Neural cell (in vitro differentiated cells): ENCODE measurements around the gene EBF3. TPM values are rescaled to one million over a fixed set of nuclear protein-coding genes. Genes with fewer than 3 reads are reported as not detected.

Experiments
- H2AFZ ChIP-seq: fragments of 200-600, 300-800 bp; sonication (generic), shearing (Covaris generic); 2 replicates; pipeline ENCODE4 v1.6.0; 2014; ENCODE audit warnings: low read depth, mild to moderate bottlenecking, antibody characterized with exemption, low read length, moderate library complexity
- H3F3A ChIP-seq: fragments of 200-600 bp; shearing (Covaris generic); 2 replicates; pipeline ENCODE4 v1.6.1; 2016; ENCODE audit warnings: mild to moderate bottlenecking, moderate library complexity, mixed read lengths, antibody characterized with exemption, low read length; ENCODE audit not compliant: insufficient read depth, poor library complexity, severe bottlenecking
- H3K27ac ChIP-seq: fragments of 200-600, 300-800 bp; sonication (generic), shearing (Covaris generic); 2 replicates; pipeline ENCODE4 v1.5.1; 2014; ENCODE audit warnings: mild to moderate bottlenecking, low read length, moderate library complexity
- H3K27me3 ChIP-seq: fragments of 300-800, 200-600 bp; sonication (generic), shearing (Covaris generic); 2 replicates; pipeline ENCODE4 v1.6.0; 2014; ENCODE audit warnings: mild to moderate bottlenecking, low read depth, low read length, moderate library complexity; ENCODE audit not compliant: insufficient read depth
- H3K36me3 ChIP-seq: fragments of 300-800, 200-600 bp; sonication (generic), shearing (Covaris generic); 2 replicates; pipeline ENCODE4 v1.5.1; 2014; ENCODE audit warnings: mild to moderate bottlenecking, antibody characterized with exemption, low read length, moderate library complexity; ENCODE audit not compliant: insufficient read depth
- H3K4me2 ChIP-seq: fragments of 300-800, 200-600 bp; sonication (generic), shearing (Covaris generic); 2 replicates; pipeline ENCODE4 v1.6.0; 2014; ENCODE audit warnings: mild to moderate bottlenecking, low read length
- H3K4me3 ChIP-seq: fragments of 300-800, 200-600 bp; sonication (generic), shearing (Covaris generic); 2 replicates; pipeline ENCODE4 v1.5.1; 2014; ENCODE audit warnings: mild to moderate bottlenecking, low read length, moderate library complexity
- H3K79me2 ChIP-seq: fragments of 200-600 bp; shearing (Covaris generic); replicated peaks from 2 replicates; pipeline ENCODE4 v1.6.0; 2014; ENCODE audit warnings: mild to moderate bottlenecking, low read length, moderate library complexity; ENCODE audit not compliant: insufficient read depth
- H3K9ac ChIP-seq: fragments of 300-800, 200-600 bp; sonication (generic), shearing (Covaris generic); 2 replicates; pipeline ENCODE4 v1.6.1; 2016; ENCODE audit warnings: mild to moderate bottlenecking, low read length, mixed read lengths
- H3K9me2 ChIP-seq: fragments of 200-600 bp; shearing (Covaris generic); 2 replicates; pipeline ENCODE4 v1.6.1; 2016; ENCODE audit warnings: mild to moderate bottlenecking, low read length, mixed read lengths; ENCODE audit not compliant: insufficient read depth
- H3K9me3 ChIP-seq: fragments of 200-600, 300-800 bp; sonication (generic), shearing (Covaris generic); 2 replicates; pipeline ENCODE4 v1.6.1; 2016; ENCODE audit warnings: mild to moderate bottlenecking, mixed run types, low read length, moderate library complexity, mixed read lengths
- H4K20me1 ChIP-seq: fragments of 200-600 bp; shearing (Covaris generic); 2 replicates; pipeline ENCODE4 v1.6.1; 2016; ENCODE audit warnings: mild to moderate bottlenecking, mixed run types; ENCODE audit not compliant: insufficient read depth
- EP300 ChIP-seq: fragments of 450-650 bp; conservative IDR thresholded peaks from 2 replicates; pipeline ENCODE4 v1.6.1; 2014; ENCODE audit warnings: antibody characterized with exemption, mild to moderate bottlenecking, moderate library complexity; ENCODE audit not compliant: poor library complexity, severe bottlenecking
- EZH2 ChIP-seq: fragments of 200-600, 300-800 bp; shearing (Covaris generic), sonication (generic); IDR thresholded peaks from 2 replicates; pipeline ENCODE4 v1.6.1; 2014; ENCODE audit warnings: antibody characterized with exemption, low read length, borderline replicate concordance, mild to moderate bottlenecking; ENCODE audit not compliant: insufficient read depth, poor library complexity, severe bottlenecking
- MXI1 ChIP-seq: fragments of 450-650 bp; conservative IDR thresholded peaks from 2 replicates; pipeline ENCODE4 v1.6.1; 2014; ENCODE audit warnings: antibody characterized with exemption, mild to moderate bottlenecking; ENCODE audit not compliant: poor library complexity, severe bottlenecking
- POLR2AphosphoS5 ChIP-seq: IDR thresholded peaks from 2 replicates; pipeline ENCODE4 v1.6.1; 2012
- RAD21 ChIP-seq: fragments of 450-650 bp; conservative IDR thresholded peaks from 2 replicates; pipeline ENCODE4 v1.6.1; 2014; ENCODE audit warnings: antibody characterized with exemption, mild to moderate bottlenecking, moderate library complexity
- REST ChIP-seq: IDR thresholded peaks from 2 replicates; pipeline ENCODE4 v1.6.1; 2012; ENCODE audit warnings: borderline replicate concordance
- SMC3 ChIP-seq: fragments of 450-650 bp; conservative IDR thresholded peaks from 2 replicates; pipeline ENCODE4 v1.6.1; 2014; ENCODE audit warnings: antibody characterized with exemption, mild to moderate bottlenecking, moderate library complexity; ENCODE audit not compliant: poor library complexity
- TAF1 ChIP-seq: IDR thresholded peaks from 2 replicates; pipeline ENCODE4 v1.6.1; 2012; ENCODE audit warnings: low read depth
- polyA plus RNA-seq: library from polyadenylated mRNA; depleted of rRNA; stranded (reverse); fragments of >200 nt; gene quantifications from 2 replicates; pipeline ENCODE4 v1.2.3, GENCODE V29; 2014
- TF ChIP-seq, protein P1 (sequence below): fragments of 450-650 bp; IDR thresholded peaks from 2 replicates; pipeline ENCODE4 v1.5.1; 2014; ENCODE audit warnings: antibody characterized with exemption, mild to moderate bottlenecking, moderate library complexity; ENCODE audit not compliant: poor library complexity, severe bottlenecking

Gene EBF3
- polyA plus RNA-seq, 1 donor from 2014 or later = 0.38 TPM

- no peaks in the 10 kb centered on the region for H4K20me1 ChIP-seq
- no peaks in the 10 kb centered on the region for H3K27me3 ChIP-seq
- no peak overlapping the region for H3K4me2 ChIP-seq
- TF ChIP-seq EZH2 (no peak), TAF1 (no peak), MXI1 (no peak), EP300 (no peak), RAD21 (no peak)
- no peak overlapping the region for H3K4me3 ChIP-seq
- H2AFZ ChIP-seq = no peak overlapping the region
- peaks cover 3% of the 10 kb centered on the region for H3K9me3 ChIP-seq
- no peak overlapping the region for H3K27ac ChIP-seq
- no peaks in the 10 kb centered on the region for H3F3A ChIP-seq
- H3K9me2 ChIP-seq = no peaks in the 10 kb centered on the region
- H3K79me2 ChIP-seq = no peaks in the 10 kb centered on the region
- no peaks in the 10 kb centered on the region for H3K36me3 ChIP-seq
- no peak overlapping the region for H3K9ac ChIP-seq
These were observed 164.1 kb downstream of the EBF3 start for GRCh38 chr10:129799942-129800341.

DNA sequence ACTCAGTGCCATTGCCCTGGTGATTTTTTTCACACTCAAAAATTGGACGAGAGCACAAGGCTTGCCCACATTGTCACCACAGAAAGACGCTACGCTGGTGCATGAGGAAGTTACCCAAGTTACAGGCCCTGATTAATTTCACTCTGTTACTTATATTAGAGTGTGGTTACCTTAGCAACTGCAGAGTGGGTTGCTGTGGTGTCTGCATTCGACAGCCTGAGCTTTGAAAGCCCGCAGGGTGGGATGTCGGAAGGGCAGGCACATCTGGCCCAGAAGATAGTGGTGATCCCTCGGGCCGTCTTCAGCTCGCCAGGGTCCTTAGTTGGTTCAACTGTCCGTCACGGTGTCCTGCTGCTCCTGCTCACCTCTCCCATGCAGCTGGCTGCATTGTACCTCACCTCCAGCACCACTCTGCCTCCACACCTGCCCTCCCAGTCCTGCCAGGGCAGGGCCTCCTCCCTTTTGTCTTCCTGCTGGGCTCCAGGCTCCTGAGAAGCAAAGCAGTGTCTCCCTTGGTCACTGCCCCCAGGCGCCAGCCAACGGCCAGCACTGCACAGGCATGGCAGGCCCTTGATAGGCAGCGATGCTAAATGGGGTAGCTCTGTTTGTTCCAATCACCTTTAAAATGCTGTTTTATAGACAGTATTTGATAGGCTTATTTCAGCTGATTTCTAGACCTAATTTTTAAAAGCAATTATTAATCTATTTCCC, 167.2 kb downstream of the EBF3 start:
- Histone ChIP-seq H3K27ac (no peak overlapping the region), H3K36me3 (no peaks in the 10 kb centered on the region), H3K4me3 (no peak overlapping the region), H3F3A (no peaks in the 10 kb centered on the region), H3K9me3 (no peaks in the 10 kb centered on the region), H3K9ac (no peak overlapping the region), H2AFZ (no peak overlapping the region), H3K27me3 (no peaks in the 10 kb centered on the region), H4K20me1 (no peaks in the 10 kb centered on the region), H3K9me2 (no peaks in the 10 kb centered on the region), H3K79me2 (no peaks in the 10 kb centered on the region), H3K4me2 (no peak overlapping the region)
- TF ChIP-seq RAD21 (no peak), EZH2 (no peak)
- TF ChIP-seq, protein P1, sequence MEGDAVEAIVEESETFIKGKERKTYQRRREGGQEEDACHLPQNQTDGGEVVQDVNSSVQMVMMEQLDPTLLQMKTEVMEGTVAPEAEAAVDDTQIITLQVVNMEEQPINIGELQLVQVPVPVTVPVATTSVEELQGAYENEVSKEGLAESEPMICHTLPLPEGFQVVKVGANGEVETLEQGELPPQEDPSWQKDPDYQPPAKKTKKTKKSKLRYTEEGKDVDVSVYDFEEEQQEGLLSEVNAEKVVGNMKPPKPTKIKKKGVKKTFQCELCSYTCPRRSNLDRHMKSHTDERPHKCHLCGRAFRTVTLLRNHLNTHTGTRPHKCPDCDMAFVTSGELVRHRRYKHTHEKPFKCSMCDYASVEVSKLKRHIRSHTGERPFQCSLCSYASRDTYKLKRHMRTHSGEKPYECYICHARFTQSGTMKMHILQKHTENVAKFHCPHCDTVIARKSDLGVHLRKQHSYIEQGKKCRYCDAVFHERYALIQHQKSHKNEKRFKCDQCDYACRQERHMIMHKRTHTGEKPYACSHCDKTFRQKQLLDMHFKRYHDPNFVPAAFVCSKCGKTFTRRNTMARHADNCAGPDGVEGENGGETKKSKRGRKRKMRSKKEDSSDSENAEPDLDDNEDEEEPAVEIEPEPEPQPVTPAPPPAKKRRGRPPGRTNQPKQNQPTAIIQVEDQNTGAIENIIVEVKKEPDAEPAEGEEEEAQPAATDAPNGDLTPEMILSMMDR = no peak

- Histone ChIP-seq H3K79me2 (no peaks in the 10 kb centered on the region), H3K27me3 (no peaks in the 10 kb centered on the region), H4K20me1 (no peaks in the 10 kb centered on the region), H3K36me3 (no peaks in the 10 kb centered on the region), H3K9me3 (no peaks in the 10 kb centered on the region), H3K9ac (no peak overlapping the region), H3K9me2 (no peaks in the 10 kb centered on the region), H2AFZ (no peak overlapping the region), H3F3A (no peaks in the 10 kb centered on the region), H3K4me2 (no peak overlapping the region), H3K27ac (no peak overlapping the region), H3K4me3 (no peak overlapping the region)
- TF ChIP-seq POLR2AphosphoS5 (peak; percentile 10), RAD21 (no peak)
These were observed 170.1 kb downstream of the EBF3 start for GRCh38 chr10:129793996-129794395.

GRCh38 chr10:129793479-129793878, 170.6 kb downstream of the EBF3 start:
- H3K9me3 ChIP-seq = no peaks in the 10 kb centered on the region

More at GRCh38 chr10:129793479-129793878, 170.6 kb downstream of the EBF3 start:
- no peaks in the 10 kb centered on the region for H3K9me2 ChIP-seq
- no peaks in the 10 kb centered on the region for H3K36me3 ChIP-seq
- H3K4me2 ChIP-seq = no peak overlapping the region
- no peak overlapping the region for H2AFZ ChIP-seq
- TF ChIP-seq, protein P1 = no peak
- TF ChIP-seq EP300 = no peak
- TF ChIP-seq MXI1 = no peak
- no peak for TF ChIP-seq TAF1
- no peak for TF ChIP-seq RAD21
- no peak for TF ChIP-seq SMC3
- TF ChIP-seq REST = no peak
- no peak for TF ChIP-seq POLR2AphosphoS5
- TF ChIP-seq EZH2 = no peak
- no peak overlapping the region for H3K27ac ChIP-seq
- H4K20me1 ChIP-seq = no peaks in the 10 kb centered on the region
- no peaks in the 10 kb centered on the region for H3F3A ChIP-seq
- no peak overlapping the region for H3K9ac ChIP-seq
- no peaks in the 10 kb centered on the region for H3K79me2 ChIP-seq
- H3K27me3 ChIP-seq = no peaks in the 10 kb centered on the region
- no peak overlapping the region for H3K4me3 ChIP-seq
